Kidney (tissue), 14 donors: ENCODE measurements around the gene ACTL7B. TPM values are rescaled to one million over a fixed set of nuclear protein-coding genes. Genes with fewer than 3 reads are reported as not detected.
A peak's percentile ranks its signal among the peaks of the same experiment; 100 is the strongest.
"Not testable (repeated sequence)": the region's sequence is repeated elsewhere in the genome, so short reads cannot be mapped to it uniquely, and the experiment has no call there.

Experiments used
- DNase-seq, 5 donors: peaks; one replicate each; pipeline ENCODE4 v3.0.0-alpha.2; 2013 to 2020
- FAIRE-seq: peaks from 2 replicates; lab custom pipeline; 2012; peaks lifted over from hg19 to GRCh38; lab: Jason Lieb, UNC
- H3K27ac ChIP-seq, 2 donors: one replicate each; pipeline ENCODE4 v1.7.0; 2013; ENCODE audit warnings: low read depth in 2 of 2, low read length in 2 of 2, inconsistent platforms in 1 of 2
- H3K27me3 ChIP-seq: one replicate; pipeline ENCODE4 v1.7.1; 2013; ENCODE audit warnings: low read length, inconsistent platforms; ENCODE audit not compliant: control insufficient read depth, insufficient read depth
- H3K36me3 ChIP-seq, 3 donors: one replicate each; pipeline versions ENCODE4 v1.7.0 to v1.7.1; 2013; ENCODE audit warnings: low read length in 3 of 3, control low read depth in 1 of 3, inconsistent platforms in 1 of 3; ENCODE audit not compliant: insufficient read depth in 3 of 3, control insufficient read depth in 2 of 3
- H3K4me1 ChIP-seq, 3 donors: one replicate each; pipeline versions ENCODE4 v1.7.0 to v1.7.1; 2013; ENCODE audit warnings: low read length in 3 of 3, inconsistent platforms in 1 of 3, low read depth in 1 of 3; ENCODE audit not compliant: control insufficient read depth in 2 of 3, insufficient read depth in 2 of 3
- H3K4me3 ChIP-seq, 3 donors: one replicate each; pipeline versions ENCODE4 v1.7.0 to v1.8.1; 2013; ENCODE audit warnings: low read length in 3 of 3, control low read depth in 1 of 3, inconsistent platforms in 1 of 3
- H3K9ac ChIP-seq, 3 donors: one replicate each; pipeline versions ENCODE4 v1.7.0 to v1.7.1; 2013; ENCODE audit warnings: low read length in 3 of 3, control low read depth in 1 of 3, inconsistent platforms in 1 of 3
- H3K9me3 ChIP-seq, 3 donors: one replicate each; pipeline versions ENCODE4 v1.7.0 to v1.7.1; 2013; ENCODE audit warnings: low read length in 3 of 3, control low read depth in 1 of 3, inconsistent platforms in 1 of 3; ENCODE audit not compliant: control insufficient read depth in 2 of 3, insufficient read depth in 1 of 3
- intact Hi-C: fragments of 100-400 bp; cut with DNase I; formaldehyde crosslinking; loops from one replicate; pipeline ENCODE4 v1.11.1; 2022
- polyA plus RNA-seq: library from polyadenylated mRNA; stranded (reverse); fragments of 350-450 nt; fragmentation: Illumina TruSeq; extraction: RNeasy Lipid Tissue Mini Kit (QIAGEN cat#74804); gene quantifications from one replicate; pipeline ENCODE4 v1.2.3, GENCODE V29; 2014; ENCODE audit warnings: low read depth, low replicate concordance; ENCODE audit not compliant: insufficient read depth
- total RNA-seq: library from RNA; stranded (reverse); fragmentation: NEBNext Ultra II Directional; extraction: Animal tissue kit (Norgen Biotek cat#: 25700); gene quantifications from one replicate; pipeline ENCODE4 v1.2.1, GENCODE V29; 2021
- TF ChIP-seq, protein P1 (sequence below): IDR thresholded peaks from 3 replicates; pipeline ENCODE4 v1.5.1; 2012; ENCODE audit warnings: mild to moderate bottlenecking, moderate library complexity, borderline replicate concordance; ENCODE audit not compliant: insufficient read depth; ENCODE audit errors: extremely low read depth
- donor health status: control.
- donor health status: control.
- donor health status: control.
- donor health status: control.
- donor health status: control.
- donor health status: DM: yes; HTN: yes; CAD: no.
- donor health status: Normal renal cell carcinoma (clear cell type).

Gene ACTL7B
- total and polyA plus RNA-seq, 2 donors from 2014 or later, result not detected

- Histone ChIP-seq H3K9me3 (no peaks in the 10 kb centered on the region), H3K36me3 (peaks cover 6 to 70% (median 30%) of the 10 kb centered on the region in 3 donors), H3K9ac (no peak overlapping the region), H3K4me3 (no peak overlapping the region), H3K4me1 (no peaks in the 10 kb centered on the region), H3K27me3 (no peaks in the 10 kb centered on the region), H3K27ac (no peak overlapping the region)
- TF ChIP-seq, protein P1, sequence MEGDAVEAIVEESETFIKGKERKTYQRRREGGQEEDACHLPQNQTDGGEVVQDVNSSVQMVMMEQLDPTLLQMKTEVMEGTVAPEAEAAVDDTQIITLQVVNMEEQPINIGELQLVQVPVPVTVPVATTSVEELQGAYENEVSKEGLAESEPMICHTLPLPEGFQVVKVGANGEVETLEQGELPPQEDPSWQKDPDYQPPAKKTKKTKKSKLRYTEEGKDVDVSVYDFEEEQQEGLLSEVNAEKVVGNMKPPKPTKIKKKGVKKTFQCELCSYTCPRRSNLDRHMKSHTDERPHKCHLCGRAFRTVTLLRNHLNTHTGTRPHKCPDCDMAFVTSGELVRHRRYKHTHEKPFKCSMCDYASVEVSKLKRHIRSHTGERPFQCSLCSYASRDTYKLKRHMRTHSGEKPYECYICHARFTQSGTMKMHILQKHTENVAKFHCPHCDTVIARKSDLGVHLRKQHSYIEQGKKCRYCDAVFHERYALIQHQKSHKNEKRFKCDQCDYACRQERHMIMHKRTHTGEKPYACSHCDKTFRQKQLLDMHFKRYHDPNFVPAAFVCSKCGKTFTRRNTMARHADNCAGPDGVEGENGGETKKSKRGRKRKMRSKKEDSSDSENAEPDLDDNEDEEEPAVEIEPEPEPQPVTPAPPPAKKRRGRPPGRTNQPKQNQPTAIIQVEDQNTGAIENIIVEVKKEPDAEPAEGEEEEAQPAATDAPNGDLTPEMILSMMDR, result no peak
- DNase-seq, result no peak
- intact Hi-C loops, result no loop called here
- FAIRE-seq, result no peak
Measured at GRCh38 chr9:108894225-108894997, 38.6 kb upstream of the ACTL7B start.

GRCh38 chr9:108889649-108890067 is 33.9 kb upstream of the ACTL7B start:
- TF ChIP-seq, protein P1, result no peak
- FAIRE-seq, result no peak

DNA sequence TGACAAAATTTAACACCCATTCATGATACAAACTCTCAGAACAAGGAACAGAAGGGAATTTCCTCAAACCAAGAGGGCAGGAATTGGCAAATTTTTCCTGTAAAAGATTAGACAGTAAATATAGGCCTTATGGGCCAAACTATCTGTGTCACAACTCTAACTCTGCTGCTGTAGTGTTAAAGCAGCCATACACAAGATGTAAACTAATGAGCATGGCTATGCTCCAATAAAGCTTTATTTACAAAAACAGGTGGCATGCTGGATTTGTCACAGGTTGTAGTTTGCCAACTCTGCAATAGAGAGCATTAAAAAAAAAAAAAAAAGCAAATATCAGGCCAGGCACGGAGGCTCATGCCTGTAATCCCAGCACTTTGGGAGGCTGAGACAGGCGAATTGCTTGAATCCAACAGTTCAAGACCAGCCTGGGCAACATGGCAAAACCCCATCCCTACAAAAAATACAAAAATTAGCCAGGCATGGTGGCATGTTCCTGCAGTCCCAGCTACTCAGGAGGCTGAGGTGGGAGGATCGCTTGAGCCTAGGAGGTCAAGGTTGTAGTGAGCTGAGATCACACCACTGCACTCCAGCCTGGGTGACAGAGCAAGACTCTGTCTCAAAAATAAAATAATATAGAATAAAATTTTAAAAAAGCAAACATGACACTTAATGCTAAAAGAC is 30.9 kb upstream of the ACTL7B start:
- H3K27ac ChIP-seq, H3K4me1 ChIP-seq, H3K4me3 ChIP-seq, H3K9ac ChIP-seq, intact Hi-C loops, FAIRE-seq, DNase-seq, H3K27me3 ChIP-seq, H3K9me3 ChIP-seq: not testable (repeated sequence)
- H3K36me3 ChIP-seq, result peaks cover 0 to 28% (median 8%) of the 10 kb centered on the region in 3 donors

More at GRCh38 chr9:108889649-108890067, 33.9 kb upstream of the ACTL7B start:
- peak in 1 of 5 donors; percentile 22 for DNase-seq
- no peaks in the 10 kb centered on the region for H3K27me3 ChIP-seq
- H3K36me3 ChIP-seq, result peaks cover 0 to 55% (median 19%) of the 10 kb centered on the region in 3 donors
- no peak overlapping the region for H3K4me3 ChIP-seq
- no peak overlapping the region for H3K27ac ChIP-seq
- H3K9ac ChIP-seq, result no peak overlapping the region
- no peaks in the 10 kb centered on the region for H3K9me3 ChIP-seq
- intact Hi-C loops, result no loop called here
- H3K4me1 ChIP-seq, result no peaks in the 10 kb centered on the region

DNA sequence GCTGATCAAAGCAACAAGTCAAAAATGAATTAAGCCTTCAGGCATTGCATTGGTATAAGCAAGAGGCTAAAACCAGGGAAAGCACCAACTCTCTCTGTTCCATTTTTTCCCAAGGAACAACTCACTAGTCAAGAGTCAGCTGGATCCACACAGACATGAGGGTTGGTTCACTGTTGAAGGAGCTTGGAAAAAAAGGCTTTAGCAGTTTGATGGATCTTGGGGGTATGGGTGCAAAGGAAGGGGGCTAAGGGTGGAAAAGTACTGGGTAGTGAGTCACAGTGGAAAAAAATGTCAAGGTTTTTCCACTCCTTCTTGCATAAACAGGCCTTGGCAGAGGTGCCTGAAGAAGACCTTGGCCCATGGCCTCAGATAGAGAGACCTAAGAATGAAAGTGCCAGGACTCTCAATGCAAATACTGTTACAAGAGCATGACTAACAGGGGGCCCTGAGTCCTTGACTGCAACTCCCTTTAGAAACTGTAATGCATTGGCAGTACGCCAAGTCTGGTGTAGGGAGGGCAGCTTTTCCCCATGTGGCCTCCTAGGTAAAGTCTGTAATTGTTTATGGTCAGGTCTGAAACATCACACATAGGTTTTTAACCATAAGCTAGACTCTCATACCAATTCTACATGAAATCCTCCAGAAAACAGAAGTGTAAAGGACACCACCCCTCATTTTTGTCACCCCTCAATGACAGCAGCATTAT is 30.0 kb upstream of the ACTL7B start:
- H3K4me3 ChIP-seq, result no peak overlapping the region
- H3K27ac ChIP-seq, result no peak overlapping the region
- no peak for FAIRE-seq
- intact Hi-C loops, result no loop called here
- TF ChIP-seq, protein P1, result no peak
- H3K36me3 ChIP-seq, result peaks cover 0 to 21% (median 9%) of the 10 kb centered on the region in 3 donors
- H3K9me3 ChIP-seq, result no peaks in the 10 kb centered on the region
- no peaks in the 10 kb centered on the region for H3K4me1 ChIP-seq
- no peak overlapping the region for H3K9ac ChIP-seq
- H3K27me3 ChIP-seq, result no peaks in the 10 kb centered on the region
- peak in 2 of 5 donors; percentile 44 to 62 for DNase-seq
